GM23248 (cell line): Measurements from ENCODE around the gene FAM13C.

ENCODE experiments used
- EZH2 ChIP-seq: fragments of 200-600 bp; sonication (generic); IDR thresholded peaks from 2 replicates; pipeline ENCODE4 v1.6.1; 2018; ENCODE audit warnings: antibody characterized with exemption, mild to moderate bottlenecking; ENCODE audit not compliant: insufficient read depth, poor library complexity, severe bottlenecking
- EZH2phosphoT487 ChIP-seq: fragments of 200-600 bp; sonication (generic); IDR thresholded peaks from 2 replicates; pipeline ENCODE4 v1.6.1; 2018; ENCODE audit warnings: antibody characterized with exemption, moderate library complexity, mild to moderate bottlenecking, low read depth; ENCODE audit not compliant: insufficient read depth

- TF ChIP-seq EZH2 (no peak), EZH2phosphoT487 (no peak)
Observed at GRCh38 chr10:59350558-59350957, 11.8 kb downstream of the FAM13C start.
